Kidney (tissue), 14 donors: ENCODE data around the gene ACSM6. TPM values are rescaled to one million over a fixed set of nuclear protein-coding genes. Genes with fewer than 3 reads are reported as not detected.
A peak's percentile ranks its signal among the peaks of the same experiment; 100 is the strongest.

Experiments
- DNase-seq, 5 donors: peaks; one replicate each; pipeline ENCODE4 v3.0.0-alpha.2; 2013 to 2020
- FAIRE-seq: peaks from 2 replicates; lab custom pipeline; 2012; peaks lifted over from hg19 to GRCh38; lab: Jason Lieb, UNC
- H3K27ac ChIP-seq, 2 donors: one replicate each; pipeline ENCODE4 v1.7.0; 2013; ENCODE audit warnings: low read depth in 2 of 2, low read length in 2 of 2, inconsistent platforms in 1 of 2
- H3K27me3 ChIP-seq: one replicate; pipeline ENCODE4 v1.7.1; 2013; ENCODE audit warnings: low read length, inconsistent platforms; ENCODE audit not compliant: control insufficient read depth, insufficient read depth
- H3K36me3 ChIP-seq, 3 donors: one replicate each; pipeline versions ENCODE4 v1.7.0 to v1.7.1; 2013; ENCODE audit warnings: low read length in 3 of 3, control low read depth in 1 of 3, inconsistent platforms in 1 of 3; ENCODE audit not compliant: insufficient read depth in 3 of 3, control insufficient read depth in 2 of 3
- H3K4me1 ChIP-seq, 3 donors: one replicate each; pipeline versions ENCODE4 v1.7.0 to v1.7.1; 2013; ENCODE audit warnings: low read length in 3 of 3, inconsistent platforms in 1 of 3, low read depth in 1 of 3; ENCODE audit not compliant: control insufficient read depth in 2 of 3, insufficient read depth in 2 of 3
- H3K4me3 ChIP-seq, 3 donors: one replicate each; pipeline versions ENCODE4 v1.7.0 to v1.8.1; 2013; ENCODE audit warnings: low read length in 3 of 3, control low read depth in 1 of 3, inconsistent platforms in 1 of 3
- H3K9ac ChIP-seq, 3 donors: one replicate each; pipeline versions ENCODE4 v1.7.0 to v1.7.1; 2013; ENCODE audit warnings: low read length in 3 of 3, control low read depth in 1 of 3, inconsistent platforms in 1 of 3
- H3K9me3 ChIP-seq, 3 donors: one replicate each; pipeline versions ENCODE4 v1.7.0 to v1.7.1; 2013; ENCODE audit warnings: low read length in 3 of 3, control low read depth in 1 of 3, inconsistent platforms in 1 of 3; ENCODE audit not compliant: control insufficient read depth in 2 of 3, insufficient read depth in 1 of 3
- intact Hi-C: fragments of 100-400 bp; cut with DNase I; formaldehyde crosslinking; loops from one replicate; pipeline ENCODE4 v1.11.1; 2022
- polyA plus RNA-seq: library from polyadenylated mRNA; stranded (reverse); fragments of 350-450 nt; fragmentation: Illumina TruSeq; extraction: RNeasy Lipid Tissue Mini Kit (QIAGEN cat#74804); gene quantifications from one replicate; pipeline ENCODE4 v1.2.3, GENCODE V29; 2014; ENCODE audit warnings: low read depth, low replicate concordance; ENCODE audit not compliant: insufficient read depth
- total RNA-seq: library from RNA; stranded (reverse); fragmentation: NEBNext Ultra II Directional; extraction: Animal tissue kit (Norgen Biotek cat#: 25700); gene quantifications from one replicate; pipeline ENCODE4 v1.2.1, GENCODE V29; 2021
- TF ChIP-seq, protein P1 (sequence below): IDR thresholded peaks from 3 replicates; pipeline ENCODE4 v1.5.1; 2012; ENCODE audit warnings: mild to moderate bottlenecking, moderate library complexity, borderline replicate concordance; ENCODE audit not compliant: insufficient read depth; ENCODE audit errors: extremely low read depth
- donor health status: control.
- donor health status: control.
- donor health status: control.
- donor health status: control.
- donor health status: control.
- donor health status: DM: yes; HTN: yes; CAD: no.
- donor health status: Normal renal cell carcinoma (clear cell type).

The ACSM6 gene
- total and polyA plus RNA-seq, 2 donors from 2014 or later = 0.34 TPM; not detected in 1

DNA sequence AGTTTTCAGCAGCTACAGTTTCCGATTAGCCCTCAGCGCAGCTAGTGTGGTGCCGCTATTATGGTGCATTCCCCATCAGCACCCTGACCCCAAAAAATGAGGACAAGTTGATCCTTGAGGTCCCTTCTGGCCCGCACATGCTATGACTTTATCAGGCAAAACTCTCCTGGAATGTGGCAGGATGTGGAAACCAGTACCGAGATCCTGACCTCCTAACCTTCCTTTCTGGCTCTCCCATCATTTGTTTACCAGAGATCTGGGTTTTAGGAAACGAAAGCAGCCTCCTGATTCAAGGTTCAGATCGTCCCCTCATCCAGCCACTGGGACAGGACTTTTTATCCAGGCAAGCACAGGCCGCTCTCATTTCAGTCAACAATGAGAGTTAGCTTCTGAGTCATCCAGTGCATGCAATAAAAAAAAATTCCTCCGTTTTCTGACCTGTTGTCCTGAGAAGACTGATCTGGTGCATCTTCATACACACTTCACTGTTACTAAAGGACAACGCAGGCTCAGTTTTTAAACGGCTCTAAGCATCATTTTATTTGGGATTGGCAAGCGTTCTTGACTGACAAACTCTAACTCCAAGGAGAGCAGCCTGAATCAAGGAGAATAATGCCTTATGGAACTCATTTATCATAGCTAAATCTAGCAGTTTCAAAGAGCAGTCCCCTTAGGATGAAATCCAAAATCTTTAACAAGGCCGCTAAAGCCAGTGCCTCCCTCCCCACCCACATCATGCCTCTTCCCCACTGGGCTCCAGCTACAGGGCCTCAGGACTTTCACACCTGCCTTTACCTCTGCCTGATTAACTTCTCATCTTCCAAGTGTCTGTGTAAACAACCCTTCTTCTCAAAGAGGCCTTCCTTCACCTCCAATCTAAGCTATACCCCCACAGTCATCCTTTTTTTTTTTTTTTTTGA is 79.6 kb downstream of the ACSM6 start:
- no peak overlapping the region for H3K9ac ChIP-seq
- H3K4me1 ChIP-seq = peaks cover 0 to 16% (median 8%) of the 10 kb centered on the region in 3 donors
- H3K27me3 ChIP-seq = no peaks in the 10 kb centered on the region
- H3K27ac ChIP-seq = peak overlapping the region; percentile 83 to 89
- H3K9me3 ChIP-seq = no peaks in the 10 kb centered on the region
- no peak for DNase-seq
- H3K4me3 ChIP-seq = peak overlapping the region in 1 of 3 donors; percentile 12
- FAIRE-seq = no peak
- TF ChIP-seq, protein P1, sequence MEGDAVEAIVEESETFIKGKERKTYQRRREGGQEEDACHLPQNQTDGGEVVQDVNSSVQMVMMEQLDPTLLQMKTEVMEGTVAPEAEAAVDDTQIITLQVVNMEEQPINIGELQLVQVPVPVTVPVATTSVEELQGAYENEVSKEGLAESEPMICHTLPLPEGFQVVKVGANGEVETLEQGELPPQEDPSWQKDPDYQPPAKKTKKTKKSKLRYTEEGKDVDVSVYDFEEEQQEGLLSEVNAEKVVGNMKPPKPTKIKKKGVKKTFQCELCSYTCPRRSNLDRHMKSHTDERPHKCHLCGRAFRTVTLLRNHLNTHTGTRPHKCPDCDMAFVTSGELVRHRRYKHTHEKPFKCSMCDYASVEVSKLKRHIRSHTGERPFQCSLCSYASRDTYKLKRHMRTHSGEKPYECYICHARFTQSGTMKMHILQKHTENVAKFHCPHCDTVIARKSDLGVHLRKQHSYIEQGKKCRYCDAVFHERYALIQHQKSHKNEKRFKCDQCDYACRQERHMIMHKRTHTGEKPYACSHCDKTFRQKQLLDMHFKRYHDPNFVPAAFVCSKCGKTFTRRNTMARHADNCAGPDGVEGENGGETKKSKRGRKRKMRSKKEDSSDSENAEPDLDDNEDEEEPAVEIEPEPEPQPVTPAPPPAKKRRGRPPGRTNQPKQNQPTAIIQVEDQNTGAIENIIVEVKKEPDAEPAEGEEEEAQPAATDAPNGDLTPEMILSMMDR = no peak
- intact Hi-C loops = no loop called here
- H3K36me3 ChIP-seq = no peaks in the 10 kb centered on the region

DNA sequence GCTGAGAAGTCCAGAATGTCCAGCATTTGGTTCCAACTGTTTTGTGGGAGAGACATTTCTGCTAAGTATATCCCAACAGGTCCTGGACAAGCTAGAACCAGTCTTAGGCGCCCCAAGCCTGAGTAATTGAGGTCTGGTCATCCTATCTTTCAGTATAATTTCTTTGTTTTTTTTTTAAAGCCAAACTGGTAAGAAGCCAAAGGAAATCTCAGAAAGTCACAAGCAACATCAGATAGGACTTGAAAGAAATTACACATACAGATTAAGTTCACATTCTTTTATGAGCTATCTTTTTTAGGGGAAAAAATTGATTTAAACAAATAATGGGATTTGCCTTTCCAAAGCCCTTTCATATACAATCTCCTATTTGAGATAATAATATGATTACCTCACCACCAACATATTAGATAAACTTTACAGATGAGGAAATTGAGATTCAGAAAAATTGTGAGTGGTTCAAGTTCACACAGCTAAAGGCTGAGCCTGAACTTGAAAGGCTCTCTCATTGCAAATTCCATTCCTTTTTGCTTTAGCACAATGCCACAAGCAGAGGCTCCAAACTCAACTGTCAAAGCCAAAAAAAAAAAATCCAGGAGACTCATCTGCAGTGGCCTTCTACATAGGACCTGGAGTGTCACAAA is 81.8 kb downstream of the ACSM6 start:
- Histone ChIP-seq H3K36me3 (no peaks in the 10 kb centered on the region), H3K9me3 (no peaks in the 10 kb centered on the region), H3K9ac (no peak overlapping the region), H3K27ac (peak overlapping the region; percentile 41 to 48), H3K4me3 (no peak overlapping the region), H3K27me3 (no peaks in the 10 kb centered on the region), H3K4me1 (peaks cover 0 to 14% (median 8%) of the 10 kb centered on the region in 3 donors)
- intact Hi-C loops = no loop called here
- TF ChIP-seq, protein P1 = no peak
- FAIRE-seq = no peak
- DNase-seq = peak in 1 of 5 donors; percentile 50

DNA sequence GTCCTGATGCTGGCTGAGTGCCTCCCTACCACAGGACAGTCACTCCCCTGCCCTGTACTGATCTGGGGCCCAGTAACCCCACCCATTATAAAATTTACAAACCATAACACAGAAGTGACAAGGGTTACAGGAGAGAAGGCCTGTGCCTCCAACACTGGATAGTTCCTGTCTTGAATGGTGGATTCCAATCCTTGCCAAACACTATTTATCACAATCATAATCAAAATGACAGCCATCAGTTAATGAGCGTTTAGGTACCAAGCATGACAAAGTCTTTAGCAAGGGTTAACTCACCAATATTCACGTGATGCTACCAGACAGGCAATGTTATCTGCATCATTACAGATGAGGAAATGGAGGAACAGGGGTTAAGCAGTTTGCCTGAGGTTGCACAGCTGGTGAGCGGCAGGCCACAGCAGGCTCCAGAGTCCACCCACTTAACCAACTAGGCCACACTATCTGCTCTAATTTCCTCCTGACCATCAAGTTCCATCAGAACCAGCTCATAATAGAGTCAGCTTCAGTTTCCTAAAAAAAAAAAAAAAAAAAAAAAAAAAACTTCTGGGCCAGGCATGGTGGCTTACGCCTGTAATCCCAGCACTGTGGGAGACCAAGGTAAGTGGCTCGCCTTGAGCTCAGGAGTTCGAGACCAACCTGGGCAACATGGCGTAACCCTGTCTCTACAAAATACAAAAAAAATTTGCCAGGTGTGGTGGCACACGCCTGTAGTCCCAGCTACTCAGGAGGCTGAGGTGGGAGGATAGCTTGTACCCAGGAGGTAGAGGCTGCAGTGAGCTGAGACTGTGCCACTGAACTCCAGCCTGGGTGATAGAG is 82.5 kb downstream of the ACSM6 start:
- peak overlapping the region; percentile 24 to 41 for H3K27ac ChIP-seq
- no peaks in the 10 kb centered on the region for H3K9me3 ChIP-seq
- no peak for FAIRE-seq
- no peaks in the 10 kb centered on the region for H3K27me3 ChIP-seq
- peaks cover 0 to 14% (median 8%) of the 10 kb centered on the region in 3 donors for H3K4me1 ChIP-seq
- TF ChIP-seq, protein P1 = no peak
- intact Hi-C loops = no loop called here
- H3K9ac ChIP-seq = no peak overlapping the region
- H3K36me3 ChIP-seq = no peaks in the 10 kb centered on the region
- H3K4me3 ChIP-seq = no peak overlapping the region
- no peak for DNase-seq
